WTC11 (cell line): ENCODE data around the gene DCLRE1A. TPM values are rescaled to one million over a fixed set of nuclear protein-coding genes. Genes with fewer than 3 reads are reported as not detected.

Experiments used
- ATAC-seq: fragments of 200-7000 bp; cut with Tn5 transposase; 2 replicates; pipeline ENCODE4 v1.10.0; 2021; ENCODE audit warnings: mild to moderate bottlenecking, moderate library complexity
- CTCF ChIA-PET: fragments of 300-600 bp; sonication (Branson Sonifier 250); formaldehyde crosslinking; loops from one replicate; lab custom pipeline; 2021; ENCODE audit warnings: antibody characterized with exemption; lab: Charles Lee
- POLR2A ChIA-PET: fragments of 350-600 bp; sonication (Branson Sonifier 250); formaldehyde crosslinking; loops from one replicate; lab custom pipeline; 2021; ENCODE audit warnings: antibody characterized with exemption; lab: Charles Lee
- DNase-seq: peaks from one replicate; pipeline ENCODE4 v3.0.0; 2021; ENCODE audit warnings: low spot score
- H3K27ac Mint-ChIP-seq: 2 replicates; pipeline ENCODE4 v1.8.0; 2021; ENCODE audit warnings: mixed read lengths
- H3K27me3 Mint-ChIP-seq: 2 replicates; pipeline ENCODE4 v1.8.0; 2021; ENCODE audit warnings: low read depth, mild to moderate bottlenecking, moderate library complexity, mixed read lengths
- H3K36me3 Mint-ChIP-seq: 2 replicates; pipeline ENCODE4 v1.8.0; 2021; ENCODE audit warnings: mixed read lengths
- H3K4me1 Mint-ChIP-seq: 2 replicates; pipeline ENCODE4 v1.8.0; 2022; ENCODE audit warnings: mixed read lengths
- H3K4me3 Mint-ChIP-seq: 2 replicates; pipeline ENCODE4 v1.8.0; 2021; ENCODE audit warnings: mild to moderate bottlenecking, moderate library complexity, mixed read lengths
- H3K9me3 Mint-ChIP-seq: 2 replicates; pipeline ENCODE4 v1.8.0; 2021; ENCODE audit warnings: mixed read lengths
- AFF4 ChIP-seq: sonication (generic); formaldehyde crosslinking; IDR thresholded peaks from 2 replicates; pipeline ENCODE4 v1.8.1; 2023; ENCODE audit warnings: mild to moderate bottlenecking, missing genetic modification reagents, borderline replicate concordance
- ATF6 ChIP-seq: sonication (generic); formaldehyde crosslinking; IDR thresholded peaks from 2 replicates; pipeline ENCODE4 v1.8.1; 2023; ENCODE audit warnings: mild to moderate bottlenecking, missing genetic modification reagents
- CBFB ChIP-seq: sonication (generic); formaldehyde crosslinking; IDR thresholded peaks from 2 replicates; pipeline ENCODE4 v1.8.1; 2022; ENCODE audit warnings: mild to moderate bottlenecking, low read depth, missing genetic modification reagents
- ESRRA ChIP-seq: sonication (generic); formaldehyde crosslinking; IDR thresholded peaks from 2 replicates; pipeline ENCODE4 v1.8.1; 2022; ENCODE audit warnings: mild to moderate bottlenecking, missing genetic modification reagents, borderline replicate concordance
- FOXJ3 ChIP-seq: sonication (generic); formaldehyde crosslinking; IDR thresholded peaks from 2 replicates; pipeline ENCODE4 v1.9.0; 2021; ENCODE audit warnings: missing genetic modification reagents, mild to moderate bottlenecking, borderline replicate concordance
- HMGXB4 ChIP-seq: sonication (generic); formaldehyde crosslinking; IDR thresholded peaks from 2 replicates; pipeline ENCODE4 v1.8.1; 2023; ENCODE audit warnings: mild to moderate bottlenecking, moderate library complexity, missing genetic modification reagents
- IRF1 ChIP-seq: sonication (generic); formaldehyde crosslinking; IDR thresholded peaks from 2 replicates; pipeline ENCODE4 v1.8.0; 2023; ENCODE audit warnings: missing genetic modification reagents
- MXD4 ChIP-seq: fragments of 250-450 bp; sonication (Bioruptor Pico); IDR thresholded peaks from 2 replicates; pipeline ENCODE4 v1.8.0; 2021; ENCODE audit warnings: mild to moderate bottlenecking, moderate library complexity, borderline replicate concordance
- MYBL2 ChIP-seq: sonication (generic); formaldehyde crosslinking; IDR thresholded peaks from 2 replicates; pipeline ENCODE4 v1.8.1; 2023; ENCODE audit warnings: mild to moderate bottlenecking, moderate library complexity, missing genetic modification reagents
- NR1H2 ChIP-seq: sonication (generic); formaldehyde crosslinking; IDR thresholded peaks from 2 replicates; pipeline ENCODE4 v1.9.0; 2021; ENCODE audit warnings: mild to moderate bottlenecking, moderate library complexity, missing genetic modification reagents
- SMAD4 ChIP-seq: sonication (generic); formaldehyde crosslinking; IDR thresholded peaks from 2 replicates; pipeline ENCODE4 v1.8.0; 2022; ENCODE audit warnings: mild to moderate bottlenecking, missing genetic modification reagents
- TP53 ChIP-seq: sonication (generic); formaldehyde crosslinking; IDR thresholded peaks from 2 replicates; pipeline ENCODE4 v1.8.1; 2023; ENCODE audit warnings: mild to moderate bottlenecking, missing genetic modification reagents
- USF1 ChIP-seq: sonication (generic); formaldehyde crosslinking; IDR thresholded peaks from 2 replicates; pipeline ENCODE4 v1.8.0; 2022; ENCODE audit warnings: mild to moderate bottlenecking, missing genetic modification reagents
- ZMAT4 ChIP-seq: fragments of 250-450 bp; sonication (Bioruptor Pico); IDR thresholded peaks from 2 replicates; pipeline ENCODE4 v1.9.0; 2021; ENCODE audit warnings: mild to moderate bottlenecking
- ZNF219 ChIP-seq: sonication (generic); formaldehyde crosslinking; IDR thresholded peaks from 2 replicates; pipeline ENCODE4 v1.8.0; 2023; ENCODE audit warnings: missing genetic modification reagents, mild to moderate bottlenecking, borderline replicate concordance
- ZNF396 ChIP-seq: fragments of 250-450 bp; sonication (Bioruptor Pico); IDR thresholded peaks from 2 replicates; pipeline ENCODE4 v1.8.0; 2021; ENCODE audit warnings: mild to moderate bottlenecking, moderate library complexity, borderline replicate concordance
- ZNF423 ChIP-seq: fragments of 250-450 bp; sonication (Bioruptor Pico); IDR thresholded peaks from 2 replicates; pipeline ENCODE4 v2.1.2; 2022; ENCODE audit warnings: mild to moderate bottlenecking, moderate library complexity
- ZNF512 ChIP-seq: sonication (generic); formaldehyde crosslinking; IDR thresholded peaks from 2 replicates; pipeline ENCODE4 v1.8.1; 2022; ENCODE audit warnings: missing genetic modification reagents, borderline replicate concordance
- total RNA-seq: library from RNA; stranded (reverse); gene quantifications from 3 replicates; pipeline ENCODE4 v1.2.3, GENCODE V29; 2021

The DCLRE1A gene
- total RNA-seq, 1 experiment from 2014 or later: 11.3 TPM

GRCh38 chr10:113866551-113867394 is 12.9 kb upstream of the DCLRE1A start:
- no peak overlapping the region for H3K27ac Mint-ChIP-seq
- TF ChIP-seq HMGXB4 (CRISPR knock-in tag) (no peak), ESRRA (no peak), ZNF512 (no peak), ATF6 (CRISPR knock-in tag) (no peak), NR1H2 (no peak), MYBL2 (CRISPR knock-in tag) (no peak), ZNF396 (no peak), FOXJ3 (no peak), IRF1 (CRISPR knock-in tag) (no peak), USF1 (CRISPR knock-in tag) (no peak), SMAD4 (CRISPR knock-in tag) (no peak), MXD4 (no peak), ZNF423 (no peak), TP53 (no peak), ZNF219 (CRISPR knock-in tag) (no peak), ZMAT4 (no peak), AFF4 (no peak), CBFB (CRISPR knock-in tag) (no peak)
- TF ChIP-seq, all 79 proteins: peak for 0
- Mint-ChIP-seq H3K9me3 (peaks cover 8% of the 10 kb centered on the region), H3K27me3 (no peaks in the 10 kb centered on the region), H3K4me3 (no peak overlapping the region), H3K4me1 (no peaks in the 10 kb centered on the region), H3K36me3 (peaks cover 22% of the 10 kb centered on the region)
- ATAC-seq (no peak), DNase-seq (no peak)
- POLR2A ChIA-PET: no interaction called here
- CTCF ChIA-PET: no interaction called here
